ENCODE data around the gene SERTAD2.

The SERTAD2 gene

DNA sequence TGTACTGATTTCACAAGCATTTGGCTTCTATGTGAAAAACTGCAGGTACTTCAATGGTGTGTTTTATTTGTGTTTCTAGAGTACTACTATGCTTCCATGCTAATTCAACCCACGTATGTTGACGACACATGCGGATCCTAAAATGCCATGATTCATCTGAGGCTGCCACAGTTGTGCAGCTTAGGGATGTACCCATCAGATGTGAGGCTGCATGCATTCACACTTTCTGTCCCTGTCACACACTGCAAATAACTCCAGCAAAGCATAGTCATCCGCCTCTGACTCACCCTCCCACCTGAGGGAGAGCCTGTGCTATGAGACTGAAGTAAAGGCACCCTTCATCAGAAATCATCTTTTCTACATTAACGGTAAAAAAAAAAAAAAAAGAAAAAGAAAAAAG lies 22.1 kb upstream of the SERTAD2 start:
- TF ChIP-seq, protein P1, sequence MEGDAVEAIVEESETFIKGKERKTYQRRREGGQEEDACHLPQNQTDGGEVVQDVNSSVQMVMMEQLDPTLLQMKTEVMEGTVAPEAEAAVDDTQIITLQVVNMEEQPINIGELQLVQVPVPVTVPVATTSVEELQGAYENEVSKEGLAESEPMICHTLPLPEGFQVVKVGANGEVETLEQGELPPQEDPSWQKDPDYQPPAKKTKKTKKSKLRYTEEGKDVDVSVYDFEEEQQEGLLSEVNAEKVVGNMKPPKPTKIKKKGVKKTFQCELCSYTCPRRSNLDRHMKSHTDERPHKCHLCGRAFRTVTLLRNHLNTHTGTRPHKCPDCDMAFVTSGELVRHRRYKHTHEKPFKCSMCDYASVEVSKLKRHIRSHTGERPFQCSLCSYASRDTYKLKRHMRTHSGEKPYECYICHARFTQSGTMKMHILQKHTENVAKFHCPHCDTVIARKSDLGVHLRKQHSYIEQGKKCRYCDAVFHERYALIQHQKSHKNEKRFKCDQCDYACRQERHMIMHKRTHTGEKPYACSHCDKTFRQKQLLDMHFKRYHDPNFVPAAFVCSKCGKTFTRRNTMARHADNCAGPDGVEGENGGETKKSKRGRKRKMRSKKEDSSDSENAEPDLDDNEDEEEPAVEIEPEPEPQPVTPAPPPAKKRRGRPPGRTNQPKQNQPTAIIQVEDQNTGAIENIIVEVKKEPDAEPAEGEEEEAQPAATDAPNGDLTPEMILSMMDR (IDR thresholded peaks at IDR 0.05; ENCODE audit: borderline replicate concordance, control extremely low read depth, extremely low read depth, insufficient read depth, missing control alignments) = no peak
- in situ Hi-C loops (cut with MboI; ENCODE audit: low sequenced_read_pairs, unreplicated experiment) = no loop called here
- no peak for DNase-seq (ENCODE audit: low spot score)

- in situ Hi-C loops (cut with MboI; ENCODE audit: low sequenced_read_pairs, unreplicated experiment) = no loop called here
- TF ChIP-seq, protein P1 (IDR thresholded peaks at IDR 0.05; ENCODE audit: borderline replicate concordance, control extremely low read depth, extremely low read depth, insufficient read depth, missing control alignments) = no peak
- DNase-seq (ENCODE audit: low spot score) = no peak
Observed at GRCh38 chr2:64672708-64673107, 19.0 kb upstream of the SERTAD2 start.

GRCh38 chr2:64670047-64670446 lies 16.3 kb upstream of the SERTAD2 start:
- no peak for DNase-seq (ENCODE audit: low spot score)
- TF ChIP-seq, protein P1 (IDR thresholded peaks at IDR 0.05; ENCODE audit: borderline replicate concordance, control extremely low read depth, extremely low read depth, insufficient read depth, missing control alignments) = no peak
- in situ Hi-C loops (cut with MboI; ENCODE audit: low sequenced_read_pairs, unreplicated experiment) = no loop called here

- in situ Hi-C loops (cut with MboI; ENCODE audit: low sequenced_read_pairs, unreplicated experiment) = no loop called here
- DNase-seq (ENCODE audit: low spot score) = no peak
- TF ChIP-seq, protein P1 (IDR thresholded peaks at IDR 0.05; ENCODE audit: borderline replicate concordance, control extremely low read depth, extremely low read depth, insufficient read depth, missing control alignments) = no peak
Observed at GRCh38 chr2:64669288-64669687, 15.6 kb upstream of the SERTAD2 start.

DNA sequence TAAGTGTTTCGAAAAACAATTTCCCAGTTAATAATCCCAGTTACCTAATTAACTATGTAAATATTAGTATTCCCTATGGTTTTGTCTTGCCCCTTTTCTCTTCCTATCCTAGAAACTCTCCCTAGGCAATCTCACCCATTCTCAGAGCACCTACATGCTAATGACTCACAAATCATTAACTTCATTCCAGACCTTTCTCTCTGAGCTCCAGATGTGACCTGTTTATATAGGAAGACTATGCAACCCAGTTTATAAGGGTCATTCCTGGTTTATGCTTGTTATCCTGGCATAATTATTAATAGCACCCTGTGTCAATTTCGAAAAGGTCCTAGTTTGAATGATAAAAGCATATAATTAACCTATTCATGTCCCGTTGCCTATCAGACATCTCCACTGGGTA lies 14.8 kb upstream of the SERTAD2 start:
- DNase-seq (ENCODE audit: low spot score) = no peak
- in situ Hi-C loops (cut with MboI; ENCODE audit: low sequenced_read_pairs, unreplicated experiment) = no loop called here
- TF ChIP-seq, protein P1 (IDR thresholded peaks at IDR 0.05; ENCODE audit: borderline replicate concordance, control extremely low read depth, extremely low read depth, insufficient read depth, missing control alignments) = no peak

DNA sequence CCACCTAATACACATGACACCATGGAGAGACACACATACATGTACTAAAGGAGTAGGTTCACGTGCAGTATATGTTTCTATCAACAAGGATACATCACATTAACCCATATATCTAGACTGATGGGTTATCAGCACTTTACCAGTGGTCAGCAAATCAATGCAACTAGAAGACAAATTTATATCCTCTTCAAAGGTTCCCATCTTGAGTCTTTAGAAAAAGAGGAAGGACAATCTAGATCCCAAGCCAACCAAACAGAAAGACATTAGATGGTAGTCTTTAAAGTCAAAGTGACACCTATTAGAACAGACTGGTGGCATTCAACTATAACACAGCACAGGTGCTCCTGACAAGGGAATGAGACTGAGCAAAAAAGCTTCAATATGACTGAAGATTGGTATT lies 13.8 kb upstream of the SERTAD2 start:
- TF ChIP-seq, protein P1 (IDR thresholded peaks at IDR 0.05; ENCODE audit: borderline replicate concordance, control extremely low read depth, extremely low read depth, insufficient read depth, missing control alignments) = no peak
- no peak for DNase-seq (ENCODE audit: low spot score)
- in situ Hi-C loops (cut with MboI; ENCODE audit: low sequenced_read_pairs, unreplicated experiment) = no loop called here
